GM12891 (cell line): Measurements from ENCODE around the gene PPP6C.
"Not testable (repeated sequence)": the region's sequence is repeated elsewhere in the genome, so short reads cannot be mapped to it uniquely, and the experiment has no call there.

Experiments used
- DNase-seq: peaks from one replicate; pipeline ENCODE4 v3.0.0; 2011; ENCODE audit warnings: low spot score; ENCODE audit not compliant: insufficient read length
- FAIRE-seq: peaks from 2 replicates; lab custom pipeline; 2011; peaks lifted over from hg19 to GRCh38; lab: Jason Lieb, UNC
- PAX5 ChIP-seq: IDR thresholded peaks from 2 replicates; pipeline ENCODE4 v1.6.1; 2011; ENCODE audit warnings: low read length, moderate library complexity, mild to moderate bottlenecking; ENCODE audit not compliant: insufficient read depth, severe bottlenecking
- POLR2A ChIP-seq: IDR thresholded peaks from 2 replicates; pipeline ENCODE4 v1.6.1; 2011; ENCODE audit warnings: low read depth, low read length, control low read depth
- POLR2AphosphoS5 ChIP-seq: IDR thresholded peaks from 2 replicates; pipeline ENCODE4 v1.6.1; 2011; ENCODE audit warnings: low read depth, low read length, control low read depth
- POU2F2 ChIP-seq: IDR thresholded peaks from 2 replicates; pipeline ENCODE4 v1.6.1; 2011; ENCODE audit warnings: low read depth, mild to moderate bottlenecking, control low read depth, low read length, moderate library complexity
- SPI1 ChIP-seq: IDR thresholded peaks from 2 replicates; pipeline ENCODE4 v1.6.1; 2011; ENCODE audit warnings: low read depth, low read length, control low read depth
- TAF1 ChIP-seq: IDR thresholded peaks from 2 replicates; pipeline ENCODE4 v1.6.1; 2011; ENCODE audit warnings: low read depth, low read length, control low read depth

PPP6C gene

DNA sequence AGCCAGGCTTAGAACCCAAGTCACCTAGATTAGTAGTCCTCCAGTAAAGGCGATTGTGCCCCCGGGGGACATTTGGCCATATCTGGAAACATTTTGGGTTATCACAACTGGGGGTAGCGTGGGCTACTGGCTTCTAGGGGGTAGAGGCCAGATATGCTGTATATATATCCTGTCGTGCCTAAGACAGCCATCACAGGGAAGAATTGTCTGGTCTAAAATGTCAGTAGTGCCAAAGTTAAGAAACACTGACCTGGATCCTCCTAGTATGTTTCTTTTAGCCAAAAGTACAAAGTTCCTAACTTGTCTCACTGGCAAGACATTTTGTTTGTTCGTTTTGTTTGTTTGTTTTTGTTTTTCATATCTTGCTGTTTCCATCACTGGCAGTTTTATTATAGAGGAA lies 24.6 kb upstream of the PPP6C start:
- no peak for FAIRE-seq
- TF ChIP-seq SPI1 (no peak), POLR2A (no peak), PAX5 (no peak), TAF1 (no peak), POU2F2 (no peak), POLR2AphosphoS5 (no peak)
- DNase-seq: no peak

- FAIRE-seq: no peak
- TF ChIP-seq PAX5 (no peak), TAF1 (no peak), SPI1 (no peak), POU2F2 (no peak), POLR2A (no peak), POLR2AphosphoS5 (no peak)
- DNase-seq: no peak
Observed at GRCh38 chr9:125204477-125204876, 14.9 kb upstream of the PPP6C start.

GRCh38 chr9:125202846-125203618 lies 13.4 kb upstream of the PPP6C start:
- TF ChIP-seq POLR2A: no peak
- no peak for TF ChIP-seq TAF1
- TF ChIP-seq PAX5: no peak
- TF ChIP-seq SPI1: no peak
- no peak for TF ChIP-seq POU2F2
- no peak for TF ChIP-seq POLR2AphosphoS5
- no peak for DNase-seq
- no peak for FAIRE-seq

- TF ChIP-seq PAX5 (no peak), SPI1 (peak; percentile 38; the same call in 1 of the 2 replicates), POLR2AphosphoS5 (peak; percentile 87), POLR2A (peak; percentile 84), TAF1 (peak; percentile 72), POU2F2 (peak; percentile 58)
- peak; percentile 41 for FAIRE-seq
- DNase-seq: peak; percentile 91
Observed at GRCh38 chr9:125200216-125201047, 10.8 kb upstream of the PPP6C start, which contains the start of gene RABEPK. RABEPK (plus strand) TSS chr9:125200542; CDS start chr9:125203014, 2,472 bp downstream.

DNA sequence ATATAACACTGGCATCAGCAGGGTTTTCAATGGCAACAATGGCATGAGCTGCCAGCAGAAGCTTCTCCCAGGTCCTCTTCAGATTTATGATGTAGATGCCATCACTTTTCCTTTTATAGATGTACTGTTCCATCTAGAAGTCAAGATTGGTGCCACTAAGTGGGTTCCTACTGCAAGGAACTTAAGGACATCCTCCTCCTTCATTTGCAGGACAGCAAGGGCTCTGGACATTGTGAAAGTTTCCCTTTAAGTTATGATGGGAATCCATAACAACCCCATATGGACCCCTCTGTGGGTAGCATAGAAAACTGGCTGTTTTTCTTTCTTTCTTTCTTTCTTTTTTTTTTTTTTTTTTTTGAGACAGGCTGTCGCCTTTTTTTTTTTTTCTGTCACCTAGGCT lies 6.0 kb upstream of the PPP6C start:
- not testable (repeated sequence) for FAIRE-seq

GRCh38 chr9:125194466-125194865 lies 4.9 kb upstream of the PPP6C start:
- FAIRE-seq, DNase-seq: not testable (repeated sequence)

More for the DNA sequence above, 6.0 kb upstream of the PPP6C start:
- DNase-seq: not testable (repeated sequence)

DNA sequence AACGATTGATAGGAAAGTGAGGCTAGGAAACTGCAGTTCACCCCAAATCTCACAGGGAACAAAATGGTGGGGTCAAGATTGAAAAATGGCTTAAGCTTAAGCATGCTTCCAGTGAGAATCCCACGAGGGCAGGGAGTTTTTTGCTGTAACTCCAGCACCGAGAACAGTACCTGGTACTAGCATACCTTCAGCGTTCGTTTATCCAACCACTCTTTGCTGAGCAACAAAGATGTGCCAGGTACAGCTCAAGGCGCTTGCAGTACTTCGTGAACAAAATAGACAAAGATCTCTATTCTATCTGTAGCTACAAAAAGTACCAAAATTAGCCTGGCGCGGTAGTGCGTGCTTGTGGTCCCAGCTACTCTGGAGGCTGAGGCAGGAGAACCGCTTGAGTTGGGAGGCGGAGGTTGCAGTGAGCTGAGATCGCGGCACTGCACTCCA lies 778 bp upstream of the PPP6C start:
- DNase-seq: no peak
- FAIRE-seq: peak; percentile 16
- TF ChIP-seq SPI1 (no peak), PAX5 (no peak), TAF1 (no peak), POU2F2 (no peak), POLR2AphosphoS5 (no peak), POLR2A (no peak)

DNA sequence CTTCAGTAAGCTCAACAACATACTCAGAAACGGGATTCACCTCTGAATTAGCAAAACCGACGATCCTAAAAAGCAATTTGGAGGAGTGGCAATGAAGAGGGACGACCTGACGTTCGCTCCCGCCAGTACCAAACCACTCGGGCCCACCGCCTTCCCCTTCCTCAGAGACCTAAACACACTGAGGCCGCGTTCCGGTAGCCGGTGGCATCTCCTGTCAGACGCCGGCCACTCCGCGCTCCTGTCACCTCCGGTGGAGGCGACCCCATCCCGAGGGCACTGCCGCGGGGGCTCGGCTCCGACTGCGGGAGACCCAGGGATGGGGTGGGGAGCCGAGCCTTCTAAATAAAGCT lies 617 bp downstream of the PPP6C start:
- TF ChIP-seq POLR2AphosphoS5: no peak
- TF ChIP-seq PAX5: no peak
- no peak for TF ChIP-seq POU2F2
- no peak for TF ChIP-seq POLR2A
- no peak for DNase-seq
- no peak for FAIRE-seq

GRCh38 chr9:125183561-125183960 lies 6.0 kb downstream of the PPP6C start:
- TF ChIP-seq POLR2AphosphoS5: no peak
- no peak for TF ChIP-seq POLR2A
- TF ChIP-seq POU2F2: no peak
- no peak for TF ChIP-seq TAF1
- TF ChIP-seq SPI1: no peak
- no peak for TF ChIP-seq PAX5
- FAIRE-seq: no peak

DNA sequence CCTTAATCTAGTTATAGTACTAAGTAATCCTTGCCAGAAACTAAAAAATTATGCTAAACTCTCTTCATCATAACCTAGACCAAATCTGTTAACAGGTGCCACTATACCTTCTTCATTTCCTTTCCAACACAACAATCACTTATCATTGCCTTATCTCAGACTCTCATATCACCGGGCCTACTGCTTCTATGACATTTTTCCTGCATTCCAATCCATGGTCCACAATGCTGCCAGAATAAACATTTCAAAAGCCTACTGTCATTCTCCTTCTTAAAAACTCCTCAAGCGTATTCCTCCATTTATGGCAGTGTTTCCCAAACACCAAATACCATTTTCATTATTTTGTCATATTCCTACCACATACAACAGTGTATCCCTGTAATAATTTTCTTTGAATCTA lies 6.5 kb downstream of the PPP6C start:
- FAIRE-seq (no peak), DNase-seq (no peak)
- TF ChIP-seq POLR2A: no peak
- no peak for TF ChIP-seq SPI1
- TF ChIP-seq POU2F2: no peak
- no peak for TF ChIP-seq POLR2AphosphoS5
- no peak for TF ChIP-seq TAF1

More at GRCh38 chr9:125183561-125183960, 6.0 kb downstream of the PPP6C start:
- no peak for DNase-seq

DNA sequence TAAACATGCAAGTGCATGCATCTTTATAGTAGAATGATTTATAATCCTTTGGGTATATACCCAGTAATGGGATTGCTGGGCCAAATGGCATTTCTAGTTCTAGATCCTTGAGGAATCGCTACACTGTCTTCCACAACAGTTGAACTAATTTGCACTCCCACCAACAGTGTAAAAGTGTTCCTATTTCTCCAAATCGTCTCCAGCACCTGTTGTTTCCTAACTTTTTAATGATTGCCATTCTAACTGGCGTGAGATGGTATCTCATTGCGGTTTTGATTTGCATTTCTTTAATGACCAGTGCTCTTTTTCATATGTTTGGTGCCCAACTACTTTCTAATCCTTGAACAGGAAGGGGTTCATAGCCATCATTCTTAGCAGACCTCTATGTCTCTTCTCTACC lies 7.8 kb downstream of the PPP6C start:
- not testable (repeated sequence) for FAIRE-seq, DNase-seq
